BJ (cell line): Measurements from ENCODE around the gene DNAJC6. TPM values are rescaled to one million over a fixed set of nuclear protein-coding genes. Genes with fewer than 3 reads are reported as not detected.

Experiments
- CTCF ChIA-PET: fragments of 350-600 bp; formaldehyde crosslinking; extraction: SDS; loops from one replicate; lab custom pipeline; 2021; ENCODE audit warnings: antibody characterized with exemption, inconsistent platforms; lab: Yijun Ruan, JAX
- POLR2A ChIA-PET: fragments of 300-600 bp; sonication (Branson Sonifier 250); formaldehyde crosslinking; extraction: SDS; loops from one replicate; lab custom pipeline; 2021; ENCODE audit warnings: antibody characterized with exemption; lab: Charles Lee
- DNase-seq: peaks from one replicate; pipeline ENCODE4 v3.0.0-alpha.2; 2011; ENCODE audit warnings: low read depth
- H3K27me3 ChIP-seq: 2 replicates; pipeline ENCODE4 v1.6.0; 2011; ENCODE audit warnings: low read length; ENCODE audit not compliant: control insufficient read depth, insufficient read depth
- H3K36me3 ChIP-seq: 2 replicates; pipeline ENCODE4 v1.5.1; 2011; ENCODE audit warnings: low read length; ENCODE audit not compliant: control insufficient read depth, insufficient read depth
- H3K4me3 ChIP-seq: 2 replicates; pipeline ENCODE4 v1.5.1; 2011; ENCODE audit warnings: low read depth, mild to moderate bottlenecking, control low read depth, low read length
- polyA plus RNA-seq: library from polyadenylated mRNA; depleted of rRNA; stranded (reverse); fragments of >200 nt; gene quantifications from 2 replicates; pipeline ENCODE4 v1.2.3, GENCODE V29; 2011
- TF ChIP-seq, protein P1 (sequence below): IDR thresholded peaks from 2 replicates; pipeline ENCODE4 v1.5.1; 2011; ENCODE audit warnings: low read depth, mild to moderate bottlenecking, control low read depth, inconsistent platforms, low read length, moderate library complexity; ENCODE audit not compliant: insufficient read depth

DNAJC6 gene
- polyA plus RNA-seq, 1 experiment, result 10.5 TPM

DNA sequence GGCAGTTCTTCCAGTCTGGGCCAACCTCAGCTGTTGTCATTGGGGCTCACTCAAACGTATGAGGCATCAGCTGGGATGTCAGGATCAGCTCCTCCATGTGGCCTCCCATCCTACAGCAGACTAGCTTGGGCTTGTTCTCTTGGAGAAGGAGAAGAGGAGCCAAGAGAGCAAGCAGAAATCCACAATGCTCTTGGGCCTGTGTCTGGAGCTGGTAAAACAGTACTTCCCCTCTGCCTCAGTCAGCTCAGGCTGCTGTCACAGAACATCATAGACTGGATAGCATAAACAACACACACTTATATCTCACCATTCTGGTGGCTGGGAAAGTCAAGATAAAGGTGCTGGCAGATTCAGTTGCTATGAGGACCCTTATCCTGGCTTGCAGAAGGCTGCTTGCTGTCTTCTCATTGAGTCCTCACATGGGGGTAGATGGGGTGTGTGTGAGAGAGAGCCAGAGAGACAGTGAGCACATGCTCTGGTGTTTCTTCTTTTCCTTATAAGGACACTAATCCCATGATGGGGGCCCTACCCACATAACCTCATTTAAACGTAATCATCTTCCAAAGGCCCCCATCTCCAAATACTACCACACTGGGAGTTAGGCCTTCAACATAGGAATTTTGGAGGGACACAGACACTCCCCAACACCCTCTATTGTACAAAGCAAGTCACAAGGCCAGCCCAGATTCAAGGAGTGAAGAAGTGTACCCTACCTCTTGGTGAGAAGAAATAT, 16.3 kb upstream of the DNAJC6 start:
- ChIA-PET CTCF (no interaction called here), POLR2A (no interaction called here)
- Histone ChIP-seq H3K4me3 (no peak overlapping the region), H3K27me3 (no peaks in the 10 kb centered on the region), H3K36me3 (peaks cover 5% of the 10 kb centered on the region)
- TF ChIP-seq, protein P1, sequence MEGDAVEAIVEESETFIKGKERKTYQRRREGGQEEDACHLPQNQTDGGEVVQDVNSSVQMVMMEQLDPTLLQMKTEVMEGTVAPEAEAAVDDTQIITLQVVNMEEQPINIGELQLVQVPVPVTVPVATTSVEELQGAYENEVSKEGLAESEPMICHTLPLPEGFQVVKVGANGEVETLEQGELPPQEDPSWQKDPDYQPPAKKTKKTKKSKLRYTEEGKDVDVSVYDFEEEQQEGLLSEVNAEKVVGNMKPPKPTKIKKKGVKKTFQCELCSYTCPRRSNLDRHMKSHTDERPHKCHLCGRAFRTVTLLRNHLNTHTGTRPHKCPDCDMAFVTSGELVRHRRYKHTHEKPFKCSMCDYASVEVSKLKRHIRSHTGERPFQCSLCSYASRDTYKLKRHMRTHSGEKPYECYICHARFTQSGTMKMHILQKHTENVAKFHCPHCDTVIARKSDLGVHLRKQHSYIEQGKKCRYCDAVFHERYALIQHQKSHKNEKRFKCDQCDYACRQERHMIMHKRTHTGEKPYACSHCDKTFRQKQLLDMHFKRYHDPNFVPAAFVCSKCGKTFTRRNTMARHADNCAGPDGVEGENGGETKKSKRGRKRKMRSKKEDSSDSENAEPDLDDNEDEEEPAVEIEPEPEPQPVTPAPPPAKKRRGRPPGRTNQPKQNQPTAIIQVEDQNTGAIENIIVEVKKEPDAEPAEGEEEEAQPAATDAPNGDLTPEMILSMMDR, result no peak
- DNase-seq, result no peak

DNA sequence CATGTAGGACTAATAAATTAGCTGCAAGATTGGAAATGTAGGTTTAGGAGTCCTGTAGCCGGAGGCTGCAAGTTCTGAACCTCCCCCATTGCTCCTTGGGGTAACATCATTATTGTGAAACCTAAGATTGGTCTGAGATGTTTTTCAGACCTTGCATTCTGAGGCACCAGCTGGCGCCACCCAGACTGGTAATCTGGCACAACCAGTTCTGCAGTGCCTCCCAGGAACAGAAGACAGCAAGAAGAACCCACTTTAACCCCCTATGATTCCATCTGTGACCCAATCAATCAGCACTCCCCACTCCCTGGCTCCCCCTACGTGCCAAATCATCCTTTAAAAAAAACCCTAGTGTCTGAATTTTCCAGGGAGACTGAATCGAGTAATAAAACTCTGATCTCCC, 11.6 kb upstream of the DNAJC6 start:
- DNase-seq, result no peak
- CTCF ChIA-PET, result interaction anchor here (1.1 kb wide), 1 partner anchor 20 kb away, joined by 3 read pairs; no protein-coding TSS in a partner anchor
- no peaks in the 10 kb centered on the region for H3K27me3 ChIP-seq
- POLR2A ChIA-PET, result no interaction called here
- no peak overlapping the region for H3K4me3 ChIP-seq
- peaks cover 5% of the 10 kb centered on the region for H3K36me3 ChIP-seq
- TF ChIP-seq, protein P1, result no peak

DNA sequence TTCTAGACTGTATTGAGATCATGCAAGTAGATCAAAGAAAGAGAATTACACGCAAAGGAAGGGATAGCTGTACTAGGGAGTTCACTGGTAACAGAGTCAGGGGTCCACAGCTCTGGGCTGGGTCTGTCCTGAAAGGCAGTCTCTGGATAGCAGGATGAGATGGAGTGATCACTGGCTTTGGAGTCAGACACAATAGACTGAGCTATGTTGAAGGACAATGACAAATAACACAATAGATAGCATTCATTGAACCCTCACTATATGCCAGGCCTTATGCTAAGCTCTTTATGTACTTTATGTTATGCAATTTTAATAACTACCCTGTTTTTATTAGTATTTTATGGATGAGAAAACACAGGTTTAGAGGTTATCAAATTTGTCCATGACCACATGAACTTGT, 10.0 kb upstream of the DNAJC6 start:
- CTCF ChIA-PET, result interaction anchor here (0.9 to 1.3 kb wide), 3 partner anchors 10 to 28 kb away, joined by 3 to 4 read pairs (median 3); no protein-coding TSS in a partner anchor
- no peaks in the 10 kb centered on the region for H3K27me3 ChIP-seq
- no peak overlapping the region for H3K4me3 ChIP-seq
- TF ChIP-seq, protein P1, result no peak
- no peak for DNase-seq
- POLR2A ChIA-PET, result no interaction called here
- H3K36me3 ChIP-seq, result no peaks in the 10 kb centered on the region

DNA sequence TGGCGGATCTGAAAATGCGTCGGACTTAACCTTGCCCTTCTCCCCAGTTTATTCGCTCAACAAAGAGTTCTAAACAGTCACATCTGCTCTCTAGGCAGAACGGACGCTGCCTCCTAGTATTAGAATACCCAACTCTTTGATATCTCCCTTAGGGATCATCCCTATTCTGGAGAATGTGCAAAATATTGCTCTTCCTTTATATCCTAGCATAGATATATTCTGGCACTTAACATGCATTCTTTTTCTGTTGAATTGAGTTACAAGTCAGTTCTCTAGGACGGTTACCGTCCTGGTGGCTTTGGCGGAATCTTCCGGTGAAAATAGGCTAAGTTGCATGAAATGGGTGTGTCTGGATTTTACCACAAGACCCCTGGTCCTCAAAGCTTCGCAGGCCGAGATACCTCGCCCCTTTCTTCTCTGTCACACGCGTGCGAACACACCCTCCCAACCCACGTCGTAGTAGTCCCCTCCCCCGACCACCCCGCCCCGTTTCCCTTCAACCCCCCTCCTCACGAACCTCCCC, 501 bp upstream of the DNAJC6 start:
- ChIA-PET CTCF (interaction anchor here (0.7 kb wide), 1 partner anchor 12 kb away, joined by 3 read pairs; no protein-coding TSS in a partner anchor), POLR2A (no interaction called here)
- DNase-seq, result no peak
- H3K27me3 ChIP-seq, result no peaks in the 10 kb centered on the region
- H3K36me3 ChIP-seq, result no peaks in the 10 kb centered on the region
- TF ChIP-seq, protein P1, result no peak
- H3K4me3 ChIP-seq, result peak overlapping the region; percentile 54

DNA sequence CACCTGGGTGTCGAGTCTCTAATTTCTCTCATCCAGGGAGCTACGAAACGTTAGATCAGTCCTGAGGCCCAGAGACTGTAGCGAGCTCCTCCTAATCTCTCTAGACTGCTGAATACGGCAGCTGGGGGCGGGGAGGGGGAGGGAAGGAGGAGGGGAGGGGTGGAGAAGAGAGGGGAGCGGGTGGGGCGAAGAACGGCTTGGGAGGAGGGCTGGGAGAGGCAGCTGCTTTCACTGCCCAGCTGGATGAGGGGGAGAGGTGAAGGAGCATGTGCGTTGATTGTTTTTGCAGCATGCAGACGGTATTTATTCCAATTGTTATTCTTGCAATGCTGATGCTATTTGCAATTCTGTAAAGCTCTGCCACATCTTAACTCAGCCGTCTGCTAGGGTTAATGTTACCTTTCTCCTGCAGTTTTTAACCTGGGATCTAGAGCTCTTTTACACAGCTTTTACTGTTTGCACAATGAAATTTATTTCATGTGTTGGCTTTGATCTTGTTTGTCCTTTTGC, 790 bp downstream of the DNAJC6 start:
- TF ChIP-seq, protein P1, result no peak
- DNase-seq, result no peak
- peak overlapping the region; percentile 54 for H3K4me3 ChIP-seq
- H3K27me3 ChIP-seq, result no peaks in the 10 kb centered on the region
- ChIA-PET POLR2A (no interaction called here), CTCF (interaction anchor here (1.5 to 1.6 kb wide), 2 partner anchors 9 to 23 kb away, joined by 3 to 4 read pairs; no protein-coding TSS in a partner anchor)
- H3K36me3 ChIP-seq, result no peaks in the 10 kb centered on the region
